ENCODE measurements around the gene FGD6.

FGD6 gene

GRCh38 chr12:95034750-95035149 lies 182.5 kb downstream of the FGD6 start:
- in situ Hi-C loops (cut with MboI; ENCODE audit: low sequenced_read_pairs): no loop called here
